NCI-H2107 treated with DMSO at 0.1 percent for 48 hours (cell line): ENCODE results near the gene RBM18.

Source experiments
- DNase-seq: peaks from one replicate; lab custom pipeline; 2025; ENCODE audit not compliant: unreplicated experiment; lab: John Stamatoyannopoulos, UW

The RBM18 gene

GRCh38 chr9:122261469-122261881, 3.2 kb downstream of the RBM18 start:
- DNase-seq = peak; percentile 30

- no peak for DNase-seq
Measured at GRCh38 chr9:122258886-122259415, 5.7 kb downstream of the RBM18 start.

- no peak for DNase-seq
Measured at GRCh38 chr9:122256206-122256605, 8.4 kb downstream of the RBM18 start.

- DNase-seq = no peak
Measured at GRCh38 chr9:122254761-122255160, 9.9 kb downstream of the RBM18 start.

- DNase-seq = no peak
Measured at GRCh38 chr9:122252796-122253195, 11.8 kb downstream of the RBM18 start.

- no peak for DNase-seq
Measured at GRCh38 chr9:122251351-122251750, 13.3 kb downstream of the RBM18 start.

GRCh38 chr9:122248448-122248865, 16.2 kb downstream of the RBM18 start:
- DNase-seq = no peak

GRCh38 chr9:122246666-122247065, 18.0 kb downstream of the RBM18 start:
- no peak for DNase-seq

- no peak for DNase-seq
Measured at GRCh38 chr9:122244349-122244748, 20.3 kb downstream of the RBM18 start.

GRCh38 chr9:122239722-122240121, 24.9 kb downstream of the RBM18 start:
- no peak for DNase-seq

- no peak for DNase-seq
Measured at GRCh38 chr9:122236681-122237080, 28.0 kb downstream of the RBM18 start.

GRCh38 chr9:122234022-122234748, 30.5 kb downstream of the RBM18 start:
- DNase-seq = no peak

GRCh38 chr9:122232796-122233306, 31.8 kb downstream of the RBM18 start:
- no peak for DNase-seq

- no peak for DNase-seq
Measured at GRCh38 chr9:122229485-122229837, 35.2 kb downstream of the RBM18 start.

- no peak for DNase-seq
Measured at GRCh38 chr9:122228568-122229484, 35.8 kb downstream of the RBM18 start, which contains the start of gene LHX6. Gene LHX6, minus strand, starts transcription at chr9:122228957. Its CDS starts 217 bp downstream, at chr9:122228740.

- no peak for DNase-seq
Measured at GRCh38 chr9:122228191-122228567, 36.5 kb downstream of the RBM18 start.

- DNase-seq = no peak
Measured at GRCh38 chr9:122227575-122227900, 37.1 kb downstream of the RBM18 start.

- no peak for DNase-seq
Measured at GRCh38 chr9:122226758-122227574, 37.7 kb downstream of the RBM18 start.

GRCh38 chr9:122226142-122226757, 38.4 kb downstream of the RBM18 start:
- no peak for DNase-seq

- no peak for DNase-seq
Measured at GRCh38 chr9:122225312-122226141, 39.1 kb downstream of the RBM18 start.
